SK-N-SH (cell line): ENCODE measurements around the gene KCNQ2. TPM values are rescaled to one million over a fixed set of nuclear protein-coding genes. Genes with fewer than 3 reads are reported as not detected.

ENCODE experiments used
- CTCF ChIA-PET: fragments of 300-600, 350-600 bp; formaldehyde crosslinking; extraction: SDS; loops from one replicate; lab custom pipeline; 2021; lab: Yijun Ruan, JAX
- POLR2A ChIA-PET: fragments of 350-600 bp; sonication (Branson Sonifier 250); formaldehyde crosslinking; extraction: SDS; loops from one replicate; lab custom pipeline; 2020; ENCODE audit warnings: antibody characterized with exemption, inconsistent platforms; lab: Yijun Ruan, JAX
- DNase-seq: peaks from one replicate; pipeline ENCODE4 v3.0.0; 2012
- H2AFZ ChIP-seq: fragments of 200-600 bp; sonication (generic); 2 replicates; pipeline ENCODE4 v1.8.1; 2016; ENCODE audit warnings: antibody characterized with exemption, mild to moderate bottlenecking, low read depth
- H3F3A ChIP-seq: fragments of 200-600 bp; sonication (generic); replicated peaks from 2 replicates; pipeline ENCODE3; 2016; ENCODE audit warnings: antibody characterized with exemption, mild to moderate bottlenecking; ENCODE audit not compliant: insufficient read depth
- H3K27ac ChIP-seq, 2 experiments: fragments of 200-500 bp in 1 of 2; fragments of 200-600 bp in 1 of 2; sonication (Bioruptor generic) in 1 of 2; sonication (generic), shearing (Covaris generic) in 1 of 2; 2 replicates each; pipeline versions ENCODE4 v1.5.1 to v1.6.1; 2014 to 2016; ENCODE audit warnings: low read depth in 2 of 2, inconsistent platforms in 1 of 2, low read length in 1 of 2, mild to moderate bottlenecking in 1 of 2, mixed read lengths in 1 of 2
- H3K27me3 ChIP-seq: fragments of 200-600 bp; sonication (generic), shearing (Covaris generic); 2 replicates; pipeline ENCODE4 v1.6.1; 2016; ENCODE audit warnings: mixed run types; ENCODE audit not compliant: insufficient read depth
- H3K36me3 ChIP-seq, 2 experiments: fragments of 200-500 bp in 1 of 2; fragments of 200-600 bp in 1 of 2; sonication (Bioruptor generic) in 1 of 2; sonication (generic) in 1 of 2; replicated peaks in 1 of 2; 2 replicates each; pipeline versions ENCODE3 to v1.5.1; 2014 to 2016; ENCODE audit warnings: low read length in 1 of 2, mild to moderate bottlenecking in 1 of 2; ENCODE audit not compliant: insufficient read depth in 2 of 2, control insufficient read depth in 1 of 2
- H3K4me1 ChIP-seq, 2 experiments: fragments of 200-500 bp in 1 of 2; fragments of 200-600 bp in 1 of 2; sonication (Bioruptor generic) in 1 of 2; sonication (generic), shearing (Covaris generic) in 1 of 2; 2 replicates each; pipeline versions ENCODE4 v1.5.1 to v1.6.1; 2014 to 2016; ENCODE audit warnings: low read depth in 1 of 2, low read length in 1 of 2, mixed run types in 1 of 2; ENCODE audit not compliant: insufficient read depth in 2 of 2, control insufficient read depth in 1 of 2
- H3K4me2 ChIP-seq: fragments of 200-600 bp; sonication (generic), shearing (Covaris generic); 2 replicates; pipeline ENCODE4 v1.6.1; 2017; ENCODE audit warnings: mixed run types
- H3K4me3 ChIP-seq, 2 experiments: fragments of 200-500 bp in 1 of 2; fragments of 200-600 bp in 1 of 2; sonication (Bioruptor generic) in 1 of 2; sonication (generic), shearing (Covaris generic) in 1 of 2; 2 replicates each; pipeline versions ENCODE4 v1.5.1 to v1.8.1; 2014 to 2016; ENCODE audit warnings: low read depth in 2 of 2, inconsistent platforms in 1 of 2, low read length in 1 of 2, mild to moderate bottlenecking in 1 of 2, mixed read lengths in 1 of 2, moderate library complexity in 1 of 2
- H3K79me2 ChIP-seq: fragments of 200-600 bp; sonication (generic); 2 replicates; pipeline ENCODE4 v1.8.1; 2017; ENCODE audit warnings: mild to moderate bottlenecking; ENCODE audit not compliant: insufficient read depth
- H3K9ac ChIP-seq: fragments of 200-600 bp; sonication (generic); 2 replicates; pipeline ENCODE4 v1.6.1; 2017; ENCODE audit warnings: mixed run types
- H3K9me2 ChIP-seq: fragments of 200-600 bp; sonication (generic); 2 replicates; pipeline ENCODE4 v1.6.1; 2017; ENCODE audit warnings: mixed run types
- H3K9me3 ChIP-seq: fragments of 200-600 bp; sonication (generic); 2 replicates; pipeline ENCODE4 v1.6.1; 2017; ENCODE audit warnings: mixed run types, mild to moderate bottlenecking, moderate library complexity
- H4K20me1 ChIP-seq: fragments of 200-600 bp; sonication (generic); 2 replicates; pipeline ENCODE4 v1.6.1; 2017; ENCODE audit warnings: mild to moderate bottlenecking, mixed run types; ENCODE audit not compliant: insufficient read depth
- CTCF ChIP-seq: fragments of 200-600 bp; sonication (generic); IDR thresholded peaks from 2 replicates; pipeline ENCODE4 v1.6.1; 2017; ENCODE audit warnings: antibody characterized with exemption, mild to moderate bottlenecking, moderate library complexity
- EZH2phosphoT487 ChIP-seq: fragments of 200-600 bp; sonication (generic); IDR thresholded peaks from 2 replicates; pipeline ENCODE4 v1.6.1; 2017; ENCODE audit warnings: low read depth, mixed run types, mild to moderate bottlenecking, antibody characterized with exemption, moderate library complexity, borderline replicate concordance
- GABPA ChIP-seq: IDR thresholded peaks from 2 replicates; pipeline ENCODE4 v1.4.0; 2012; ENCODE audit warnings: low read depth, mild to moderate bottlenecking
- IRF3 ChIP-seq: fragments of 150-350 bp; IDR thresholded peaks from 2 replicates; pipeline ENCODE4 v1.6.1; 2016; ENCODE audit warnings: mild to moderate bottlenecking, low read depth, low read length
- MAX ChIP-seq: IDR thresholded peaks from 2 replicates; pipeline ENCODE4 v1.4.0; 2012; ENCODE audit warnings: low read depth
- MEF2A ChIP-seq: IDR thresholded peaks from 2 replicates; pipeline ENCODE4 v1.4.0; 2012; ENCODE audit warnings: low read depth, borderline replicate concordance
- MXI1 ChIP-seq: IDR thresholded peaks from 2 replicates; pipeline ENCODE4 v1.6.1; 2012; ENCODE audit warnings: mild to moderate bottlenecking, low read depth, low read length, improper control_type of control experiment
- NFIC ChIP-seq: IDR thresholded peaks from 2 replicates; pipeline ENCODE4 v1.4.0; 2012; ENCODE audit warnings: borderline replicate concordance
- NRF1 ChIP-seq: IDR thresholded peaks from 2 replicates; pipeline ENCODE4 v1.6.1; 2012; ENCODE audit warnings: low read depth, mild to moderate bottlenecking, low read length
- REST ChIP-seq: IDR thresholded peaks from 2 replicates; pipeline ENCODE4 v1.6.1; 2012; ENCODE audit warnings: mild to moderate bottlenecking, low read depth, low read length, moderate library complexity
- RXRA ChIP-seq: IDR thresholded peaks from 2 replicates; pipeline ENCODE4 v1.4.0; 2012; ENCODE audit warnings: low read depth, mild to moderate bottlenecking, borderline replicate concordance
- SIN3A ChIP-seq: IDR thresholded peaks from 2 replicates; pipeline ENCODE4 v1.6.1; 2012; ENCODE audit warnings: low read depth, mild to moderate bottlenecking, low read length, moderate library complexity, borderline replicate concordance
- USF2 ChIP-seq: fragments of 150-350 bp; IDR thresholded peaks from 2 replicates; pipeline ENCODE4 v1.6.1; 2017; ENCODE audit warnings: antibody characterized with exemption, low read length, low read depth, borderline replicate concordance
- ZBTB33 ChIP-seq: IDR thresholded peaks from 2 replicates; pipeline ENCODE4 v1.4.0; 2012; ENCODE audit warnings: low read depth, borderline replicate concordance
- WGBS: methylation state at CpG from one replicate; pipeline ENCODE4 v1.1.6; 2017; ENCODE audit warnings: low lambda C conversion rate; 5-methylcytosine and 5-hydroxymethylcytosine counted together
- polyA plus RNA-seq, 3 experiments: library from polyadenylated mRNA; depleted of rRNA; stranded (reverse); fragments of >200 nt; gene quantifications; 2 replicates each; pipeline ENCODE4 v1.2.3, GENCODE V29; 2012

Gene KCNQ2
- polyA plus RNA-seq, 1 of the 3 experiments (the other 2 are of a cell fraction): 3.9 TPM

- CTCF ChIA-PET: no interaction called here
- no peaks in the 10 kb centered on the region for H3K27me3 ChIP-seq
- no peaks in the 10 kb centered on the region for H3K9me2 ChIP-seq
- no peaks in the 10 kb centered on the region for H3K9me3 ChIP-seq
- no peaks in the 10 kb centered on the region for H4K20me1 ChIP-seq
- no peak for TF ChIP-seq EZH2phosphoT487
- no peaks in the 10 kb centered on the region for H3K79me2 ChIP-seq
- no peak overlapping the region for H2AFZ ChIP-seq
- H3K4me2 ChIP-seq: no peak overlapping the region
- WGBS: 65% methylated on average over 28 of the region's 45 CpGs
- H3K9ac ChIP-seq: no peak overlapping the region
- H3K27ac ChIP-seq: no peak overlapping the region
- peaks cover 0 to 38% of the 10 kb centered on the region in 2 experiments; a peak in 1 of 4 replicates for H3K4me1 ChIP-seq
- H3F3A ChIP-seq: no peaks in the 10 kb centered on the region
- no peak for DNase-seq
- POLR2A ChIA-PET: no interaction called here
- no peak overlapping the region for H3K4me3 ChIP-seq
- H3K36me3 ChIP-seq: no peaks in the 10 kb centered on the region
These were observed 57.6 kb downstream of the KCNQ2 start for GRCh38 chr20:63414720-63415430.

GRCh38 chr20:63413963-63414684, 58.3 kb downstream of the KCNQ2 start:
- POLR2A ChIA-PET: no interaction called here
- WGBS: 59% methylated on average over 26 of the region's 33 CpGs
- Histone ChIP-seq H3K4me1 (peaks cover 0 to 38% of the 10 kb centered on the region in 2 experiments; a peak in 1 of 4 replicates), H3K27me3 (no peaks in the 10 kb centered on the region), H3K4me2 (no peak overlapping the region), H3K27ac (no peak overlapping the region), H3K9me3 (no peaks in the 10 kb centered on the region), H3K4me3 (no peak overlapping the region), H3K9me2 (no peaks in the 10 kb centered on the region), H2AFZ (no peak overlapping the region), H3K79me2 (no peaks in the 10 kb centered on the region), H4K20me1 (no peaks in the 10 kb centered on the region), H3F3A (no peaks in the 10 kb centered on the region), H3K9ac (no peak overlapping the region), H3K36me3 (no peaks in the 10 kb centered on the region)
- CTCF ChIA-PET: no interaction called here
- no peak for DNase-seq
- TF ChIP-seq MEF2A (no peak), REST (no peak), IRF3 (no peak), NRF1 (no peak), SIN3A (no peak), RXRA (no peak), MAX (no peak), ZBTB33 (no peak), CTCF (no peak), MXI1 (no peak), EZH2phosphoT487 (no peak), GABPA (no peak), USF2 (no peak), NFIC (no peak)
